Measurements from ENCODE around the gene LDB2.
"Not testable (repeated sequence)": the region's sequence is repeated elsewhere in the genome, so short reads cannot be mapped to it uniquely, and the experiment has no call there.

The LDB2 gene

DNA sequence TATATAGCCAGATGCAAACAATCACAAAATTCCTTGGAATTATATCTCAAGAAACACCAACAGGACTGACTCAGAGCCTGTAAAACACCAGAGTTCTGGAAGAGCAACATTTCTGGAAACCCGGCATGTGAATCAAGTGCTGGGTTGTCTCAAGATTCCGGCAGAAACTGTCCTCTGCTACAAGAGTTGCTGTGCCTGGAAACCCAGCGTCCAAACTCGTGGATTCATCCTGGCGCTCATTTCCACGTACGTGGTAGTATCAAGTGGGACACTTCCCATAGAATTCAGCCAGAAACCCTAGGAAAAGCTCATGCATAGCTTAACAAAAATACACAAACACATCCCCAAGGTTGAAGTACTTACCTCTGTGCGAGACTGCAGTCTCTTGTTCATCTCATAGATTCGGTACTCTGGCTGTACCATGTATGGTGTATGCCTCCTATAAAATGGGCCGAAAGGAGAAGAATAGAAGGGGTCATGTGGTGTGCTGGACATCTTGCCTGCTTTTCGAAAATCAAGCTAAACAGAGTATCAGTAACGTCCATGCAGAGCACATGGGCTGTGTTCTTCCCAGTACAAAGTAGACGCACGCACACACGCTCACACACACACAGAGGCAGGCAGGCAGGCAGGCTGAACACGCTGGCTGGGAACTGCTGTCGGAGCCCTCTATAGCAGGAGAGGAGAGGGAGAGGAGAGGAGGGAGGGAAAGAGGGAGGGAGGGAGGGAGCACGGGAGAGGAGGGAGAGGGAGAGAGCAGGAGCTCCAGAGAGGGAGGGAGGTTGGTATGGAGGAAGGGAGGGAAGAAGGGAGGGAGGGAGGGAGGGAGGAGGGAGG lies at the start of gene LDB2:
Gene LDB2, minus strand, starts transcription at position 655 of the 837 bp plus-strand sequence.
- TF ChIP-seq CTCF (IDR thresholded peaks at IDR 0.05; ENCODE audit: borderline replicate concordance, control extremely low read depth, extremely low read depth, insufficient read depth, missing control alignments) = no peak
- no peak for DNase-seq (ENCODE audit: low spot score)
- in situ Hi-C loops (cut with MboI; ENCODE audit: low sequenced_read_pairs, unreplicated experiment) = no loop called here

GRCh38 chr4:16942491-16942890 lies 44.0 kb upstream of the LDB2 start:
- in situ Hi-C loops (cut with MboI; ENCODE audit: low sequenced_read_pairs, unreplicated experiment) = loop anchor here (25.0 kb wide), 1 partner anchor 95 kb away; no protein-coding TSS in a partner anchor
- no peak for DNase-seq (ENCODE audit: low spot score)
- TF ChIP-seq CTCF (IDR thresholded peaks at IDR 0.05; ENCODE audit: borderline replicate concordance, control extremely low read depth, extremely low read depth, insufficient read depth, missing control alignments) = no peak

DNA sequence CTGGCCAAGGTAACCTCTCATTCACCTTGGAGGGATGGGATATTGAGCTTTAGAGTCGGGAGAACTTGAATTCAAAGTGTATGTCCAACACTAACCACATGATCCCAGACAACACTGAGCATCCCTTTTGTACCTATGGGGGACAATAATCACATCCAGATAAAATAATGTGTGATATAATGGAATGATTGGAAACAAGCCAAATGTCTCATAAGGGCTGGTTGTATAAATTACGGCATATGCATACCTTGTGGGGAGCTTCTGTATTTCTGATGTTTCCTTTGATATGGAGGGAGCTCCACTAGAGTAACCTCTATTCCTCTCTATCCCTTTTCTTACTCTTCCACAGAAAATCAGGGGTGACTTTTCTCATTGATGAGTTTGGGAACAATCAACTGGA lies 40.7 kb upstream of the LDB2 start:
- DNase-seq (ENCODE audit: low spot score) = no peak
- in situ Hi-C loops (cut with MboI; ENCODE audit: low sequenced_read_pairs, unreplicated experiment) = loop anchor here (25.0 kb wide), 1 partner anchor 98 kb away; no protein-coding TSS in a partner anchor
- TF ChIP-seq CTCF (IDR thresholded peaks at IDR 0.05; ENCODE audit: borderline replicate concordance, control extremely low read depth, extremely low read depth, insufficient read depth, missing control alignments) = no peak

GRCh38 chr4:16938512-16939040 lies 40.1 kb upstream of the LDB2 start:
- no peak for TF ChIP-seq CTCF (IDR thresholded peaks at IDR 0.05; ENCODE audit: borderline replicate concordance, control extremely low read depth, extremely low read depth, insufficient read depth, missing control alignments)
- in situ Hi-C loops (cut with MboI; ENCODE audit: low sequenced_read_pairs, unreplicated experiment) = loop anchor here (25.0 kb wide), 1 partner anchor 99 kb away; no protein-coding TSS in a partner anchor
- no peak for DNase-seq (ENCODE audit: low spot score)

GRCh38 chr4:16931339-16932305 lies 33.2 kb upstream of the LDB2 start:
- no peak for DNase-seq (ENCODE audit: low spot score)
- no peak for TF ChIP-seq CTCF (IDR thresholded peaks at IDR 0.05; ENCODE audit: borderline replicate concordance, control extremely low read depth, extremely low read depth, insufficient read depth, missing control alignments)
- in situ Hi-C loops (cut with MboI; ENCODE audit: low sequenced_read_pairs, unreplicated experiment) = loop anchor here (25.0 kb wide), 1 partner anchor 106 kb away; no protein-coding TSS in a partner anchor

GRCh38 chr4:16926214-16926613 lies 27.8 kb upstream of the LDB2 start:
- no peak for DNase-seq (ENCODE audit: low spot score)
- no peak for TF ChIP-seq CTCF (IDR thresholded peaks at IDR 0.05; ENCODE audit: borderline replicate concordance, control extremely low read depth, extremely low read depth, insufficient read depth, missing control alignments)
- in situ Hi-C loops (cut with MboI; ENCODE audit: low sequenced_read_pairs, unreplicated experiment) = loop anchor here (25.0 kb wide), 1 partner anchor 111 kb away; no protein-coding TSS in a partner anchor

- in situ Hi-C loops (cut with MboI; ENCODE audit: low sequenced_read_pairs, unreplicated experiment) = loop anchor here (25.0 kb wide), 2 partner anchors 544 to 631 kb away; no protein-coding TSS in a partner anchor
- not testable (repeated sequence) for DNase-seq (ENCODE audit: low spot score)
These were observed 20.3 kb upstream of the LDB2 start for GRCh38 chr4:16918716-16919115.

Data from GM13976 (cell line).